ENCODE results near the gene CWC27.

The CWC27 gene

DNA sequence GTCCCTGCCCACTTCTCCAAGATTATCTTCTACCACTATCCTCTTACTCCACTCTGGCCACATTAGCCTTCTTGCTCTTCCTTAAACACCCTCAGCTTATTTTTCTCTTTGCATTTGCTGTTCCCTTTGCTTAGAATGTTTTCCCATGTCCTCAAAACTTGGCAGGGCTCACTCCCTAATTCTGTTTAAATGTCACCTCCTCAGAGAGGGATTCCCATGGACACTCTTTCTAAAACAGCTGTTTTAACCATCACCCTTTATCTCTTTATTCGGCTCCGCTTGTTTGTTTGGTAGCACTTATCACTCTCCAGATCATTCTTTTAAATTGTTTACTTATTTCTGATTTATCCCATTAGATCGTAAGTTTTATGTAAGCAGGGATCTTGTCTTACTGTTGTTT, 278.5 kb downstream of the CWC27 start:
- no peak for TF ChIP-seq HDGF (IDR thresholded peaks at IDR 0.05; ENCODE audit: borderline replicate concordance)
- CTCF ChIA-PET: no interaction called here
- no peak for DNase-seq (ENCODE audit: extremely low spot score)
- POLR2A ChIA-PET: no interaction called here

DNA sequence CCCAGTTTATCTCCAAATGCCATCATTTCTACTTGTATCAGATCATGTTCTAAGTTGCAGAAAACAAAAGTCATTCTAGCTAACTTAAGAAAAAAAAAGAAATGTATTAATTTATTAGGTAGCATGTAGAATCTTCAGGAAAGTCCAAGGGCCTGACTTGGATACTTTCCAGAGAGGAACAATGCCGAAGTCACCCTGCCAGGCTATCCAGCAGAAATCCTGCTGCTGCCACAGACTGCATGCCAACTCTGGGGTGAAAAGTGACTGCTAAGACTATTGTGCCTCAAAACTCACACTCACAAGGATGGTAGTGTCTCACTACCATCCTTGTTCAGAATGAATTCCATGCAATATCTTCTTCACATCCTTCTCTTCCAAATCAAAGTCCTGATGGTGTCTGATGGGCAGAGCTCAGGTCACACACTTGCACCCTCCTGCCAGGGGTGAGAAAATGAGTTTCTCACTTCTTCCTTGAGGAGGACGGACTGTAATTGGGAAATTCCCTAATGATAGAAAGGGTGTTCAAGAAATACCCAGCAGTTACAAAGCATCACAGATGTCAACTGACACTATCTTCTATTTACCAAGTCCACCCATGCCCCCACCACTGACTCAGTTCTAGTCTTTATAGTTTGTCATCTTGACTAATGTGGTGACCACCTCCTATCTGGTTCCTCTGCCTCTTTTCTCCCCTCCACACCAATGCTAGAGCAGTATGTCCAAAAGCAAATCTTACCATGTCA, 279.4 kb downstream of the CWC27 start:
- DNase-seq (ENCODE audit: extremely low spot score): no peak
- ChIA-PET POLR2A (no interaction called here), CTCF (no interaction called here)
- no peak for TF ChIP-seq FOXK2 (IDR thresholded peaks at IDR 0.05)

DNA sequence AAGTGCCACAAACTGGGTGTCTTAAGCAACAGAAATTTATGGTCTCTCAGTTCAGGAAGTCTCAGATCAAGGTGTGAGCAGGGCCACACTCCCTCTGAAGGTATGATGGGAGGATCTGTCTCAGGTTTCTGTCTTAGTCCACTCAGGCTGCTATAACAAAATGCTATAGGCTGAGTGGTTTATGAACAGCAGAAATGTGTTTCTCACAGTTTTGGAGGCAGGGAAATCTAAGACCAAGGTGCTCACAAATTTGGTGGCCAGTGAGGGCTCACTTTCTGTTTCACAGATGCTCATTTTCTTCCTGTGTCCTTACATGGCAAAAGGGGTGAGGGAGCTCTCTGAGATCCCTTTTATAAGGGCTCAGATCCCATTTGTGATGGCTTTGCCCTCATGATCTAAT, 281.4 kb downstream of the CWC27 start:
- CTCF ChIA-PET: interaction anchor here (1.1 kb wide), 1 partner anchor 12 kb away, joined by 3 read pairs; no protein-coding TSS in a partner anchor
- DNase-seq (ENCODE audit: extremely low spot score): no peak
- POLR2A ChIA-PET: no interaction called here
- TF ChIP-seq SUZ12 (IDR thresholded peaks at IDR 0.05): no peak
- no peak for TF ChIP-seq HDGF (IDR thresholded peaks at IDR 0.05; ENCODE audit: borderline replicate concordance)
- no peak for TF ChIP-seq ARNT (IDR thresholded peaks at IDR 0.05)
- no peak for TF ChIP-seq FOXM1 (IDR thresholded peaks at IDR 0.05; ENCODE audit: borderline replicate concordance)
- no peak for TF ChIP-seq PKNOX1 (IDR thresholded peaks at IDR 0.05)
- TF ChIP-seq BHLHE40 (IDR thresholded peaks at IDR 0.05; ENCODE audit: borderline replicate concordance): no peak
- no peak for TF ChIP-seq FOXK2 (IDR thresholded peaks at IDR 0.05)
- TF ChIP-seq ZNF384 (IDR thresholded peaks at IDR 0.05): no peak
- no peak for TF ChIP-seq LEF1 (IDR thresholded peaks at IDR 0.05; ENCODE audit: borderline replicate concordance)
- TF ChIP-seq TARDBP (IDR thresholded peaks at IDR 0.05): no peak
- TF ChIP-seq L3MBTL2 (conservative IDR thresholded peaks at IDR 0.05): no peak
- TF ChIP-seq CTBP1 (IDR thresholded peaks at IDR 0.05; ENCODE audit: borderline replicate concordance): no peak
- no peak for TF ChIP-seq NFRKB (IDR thresholded peaks at IDR 0.05)
- no peak for TF ChIP-seq FOXA1 (IDR thresholded peaks at IDR 0.05)
- no peak for TF ChIP-seq SP1 (IDR thresholded peaks at IDR 0.05)
- no peak for TF ChIP-seq ELF4 (IDR thresholded peaks at IDR 0.05)

GRCh38 chr5:65050826-65051498, 282.2 kb downstream of the CWC27 start:
- TF ChIP-seq TARDBP (IDR thresholded peaks at IDR 0.05): no peak
- no peak for TF ChIP-seq FOXK2 (IDR thresholded peaks at IDR 0.05)
- TF ChIP-seq FOXA1 (IDR thresholded peaks at IDR 0.05): no peak
- no peak for TF ChIP-seq NFRKB (IDR thresholded peaks at IDR 0.05)
- TF ChIP-seq ARNT (IDR thresholded peaks at IDR 0.05): no peak
- TF ChIP-seq L3MBTL2 (conservative IDR thresholded peaks at IDR 0.05): no peak
- DNase-seq (ENCODE audit: extremely low spot score): no peak
- ChIA-PET CTCF (no interaction called here), POLR2A (no interaction called here)

- DNase-seq (ENCODE audit: extremely low spot score): no peak
- ChIA-PET POLR2A (no interaction called here), CTCF (interaction anchor here (0.8 kb wide), 1 partner anchor 22 kb away, joined by 3 read pairs; no protein-coding TSS in a partner anchor)
- TF ChIP-seq HDGF (IDR thresholded peaks at IDR 0.05; ENCODE audit: borderline replicate concordance): no peak
Measured at GRCh38 chr5:65055938-65056337, 287.2 kb downstream of the CWC27 start.

- DNase-seq (ENCODE audit: extremely low spot score): no peak
- TF ChIP-seq L3MBTL2 (conservative IDR thresholded peaks at IDR 0.05): no peak
- TF ChIP-seq ARNT (IDR thresholded peaks at IDR 0.05): no peak
- no peak for TF ChIP-seq NFRKB (IDR thresholded peaks at IDR 0.05)
- TF ChIP-seq ELF4 (IDR thresholded peaks at IDR 0.05): no peak
- no peak for TF ChIP-seq FOXM1 (IDR thresholded peaks at IDR 0.05; ENCODE audit: borderline replicate concordance)
- TF ChIP-seq SP1 (IDR thresholded peaks at IDR 0.05): no peak
- CTCF ChIA-PET: no interaction called here
- POLR2A ChIA-PET: no interaction called here
Measured at GRCh38 chr5:65059681-65060598, 291.2 kb downstream of the CWC27 start.

DNA sequence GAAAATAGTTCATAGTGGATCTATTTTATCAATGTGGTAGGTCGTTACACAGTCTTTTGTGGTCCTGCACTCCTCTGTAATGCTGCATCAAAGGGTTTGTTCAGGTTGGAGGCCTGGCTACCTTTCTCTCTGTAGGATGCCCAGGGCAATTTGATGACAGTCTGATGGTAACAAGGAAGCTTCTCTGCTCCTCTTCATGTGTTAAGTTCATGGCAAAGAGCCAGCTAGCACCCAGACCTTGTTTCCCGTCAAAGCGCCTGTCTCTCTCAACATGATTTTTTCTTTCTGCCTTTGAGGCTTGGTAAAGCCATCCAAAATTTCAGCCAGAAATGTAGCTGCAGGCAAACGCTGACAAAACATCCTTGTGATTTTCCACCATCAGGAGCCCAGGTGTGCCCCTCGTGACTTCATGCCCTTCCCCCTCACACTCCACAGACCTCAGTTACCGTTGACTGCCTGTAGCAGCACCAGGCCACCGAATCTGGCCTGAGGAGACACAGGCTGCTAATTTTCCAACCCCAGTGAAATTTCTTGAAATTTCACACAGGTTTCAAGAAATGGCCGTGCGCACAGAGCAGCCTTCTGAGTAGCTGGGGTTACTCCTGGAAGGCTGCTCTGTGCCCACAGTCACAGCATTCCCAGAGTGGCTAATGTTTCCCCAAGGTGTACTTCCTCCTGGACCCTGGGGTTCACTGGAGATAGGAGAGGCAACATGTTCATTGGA, 292.7 kb downstream of the CWC27 start:
- POLR2A ChIA-PET: no interaction called here
- DNase-seq (ENCODE audit: extremely low spot score): no peak
- TF ChIP-seq SUZ12 (IDR thresholded peaks at IDR 0.05): no peak
- no peak for TF ChIP-seq CTBP1 (IDR thresholded peaks at IDR 0.05; ENCODE audit: borderline replicate concordance)
- CTCF ChIA-PET: no interaction called here

- ChIA-PET CTCF (no interaction called here), POLR2A (no interaction called here)
- DNase-seq (ENCODE audit: extremely low spot score): no peak
Measured at GRCh38 chr5:65061974-65062353, 293.2 kb downstream of the CWC27 start.

More at GRCh38 chr5:65061974-65062353, 293.2 kb downstream of the CWC27 start:
- TF ChIP-seq SUZ12 (IDR thresholded peaks at IDR 0.05) (no peak), HDGF (IDR thresholded peaks at IDR 0.05; ENCODE audit: borderline replicate concordance) (no peak), TARDBP (IDR thresholded peaks at IDR 0.05) (no peak), LEF1 (IDR thresholded peaks at IDR 0.05; ENCODE audit: borderline replicate concordance) (no peak), CTBP1 (IDR thresholded peaks at IDR 0.05; ENCODE audit: borderline replicate concordance) (no peak), SP1 (IDR thresholded peaks at IDR 0.05) (no peak), ARNT (IDR thresholded peaks at IDR 0.05) (no peak), NFRKB (IDR thresholded peaks at IDR 0.05) (no peak), FOXA1 (IDR thresholded peaks at IDR 0.05) (no peak), PKNOX1 (IDR thresholded peaks at IDR 0.05) (no peak), FOXM1 (IDR thresholded peaks at IDR 0.05; ENCODE audit: borderline replicate concordance) (no peak)

All from HEK293T (cell line).